ENCODE measurements around the gene CYTH4.

- TF ChIP-seq CTCF (IDR thresholded peaks at IDR 0.05) (no peak), POLR2A (IDR thresholded peaks at IDR 0.05) (no peak)
Measured at GRCh38 chr22:37249986-37250385, 32.3 kb upstream of the CYTH4 start.

Measured in Peyer's patch (tissue), 4 donors.